Vagina (tissue), 2 donors: Measurements from ENCODE around the gene UBFD1.

Experiments used
- CTCF ChIP-seq, 3 experiments: fragments of 450-650 bp in 2 of 3; fragments of 200-600 bp in 1 of 3; sonication (generic) in 1 of 3; IDR thresholded peaks; one replicate each; pipeline ENCODE4 v1.5.1; 2017 to 2019; ENCODE audit warnings: antibody characterized with exemption in 3 of 3, mild to moderate bottlenecking in 2 of 3, moderate library complexity in 2 of 3
- POLR2A ChIP-seq, 2 donors: fragments of 450-650 bp; IDR thresholded peaks; one replicate each; pipeline ENCODE4 v1.6.1; 2017; ENCODE audit warnings: antibody characterized with exemption in 2 of 2, mild to moderate bottlenecking in 2 of 2, moderate library complexity in 2 of 2
- POLR2AphosphoS5 ChIP-seq, 2 donors: sonication (generic); formaldehyde crosslinking; IDR thresholded peaks; one replicate each; pipeline ENCODE4 v1.9.0; 2017; ENCODE audit warnings: antibody characterized with exemption in 2 of 2, mild to moderate bottlenecking in 2 of 2, low read depth in 1 of 2; ENCODE audit not compliant: insufficient read depth in 1 of 2

GRCh38 chr16:23579371-23579770, 21.8 kb downstream of the UBFD1 start:
- TF ChIP-seq CTCF (IDR thresholded peaks at IDR 0.05) (no peak), POLR2A (IDR thresholded peaks at IDR 0.05) (no peak), POLR2AphosphoS5 (IDR thresholded peaks at IDR 0.05; ENCODE audit: insufficient read depth in 1 of 2, low read depth in 1 of 2) (no peak)
